NCI-H748 (cell line): ENCODE data around the gene CFLAR.
"Not testable (repeated sequence)": the region's sequence is repeated elsewhere in the genome, so short reads cannot be mapped to it uniquely, and the experiment has no call there.

ENCODE experiments used
- DNase-seq: peaks from one replicate; lab custom pipeline; 2025; ENCODE audit not compliant: unreplicated experiment; lab: John Stamatoyannopoulos, UW

CFLAR gene

DNA sequence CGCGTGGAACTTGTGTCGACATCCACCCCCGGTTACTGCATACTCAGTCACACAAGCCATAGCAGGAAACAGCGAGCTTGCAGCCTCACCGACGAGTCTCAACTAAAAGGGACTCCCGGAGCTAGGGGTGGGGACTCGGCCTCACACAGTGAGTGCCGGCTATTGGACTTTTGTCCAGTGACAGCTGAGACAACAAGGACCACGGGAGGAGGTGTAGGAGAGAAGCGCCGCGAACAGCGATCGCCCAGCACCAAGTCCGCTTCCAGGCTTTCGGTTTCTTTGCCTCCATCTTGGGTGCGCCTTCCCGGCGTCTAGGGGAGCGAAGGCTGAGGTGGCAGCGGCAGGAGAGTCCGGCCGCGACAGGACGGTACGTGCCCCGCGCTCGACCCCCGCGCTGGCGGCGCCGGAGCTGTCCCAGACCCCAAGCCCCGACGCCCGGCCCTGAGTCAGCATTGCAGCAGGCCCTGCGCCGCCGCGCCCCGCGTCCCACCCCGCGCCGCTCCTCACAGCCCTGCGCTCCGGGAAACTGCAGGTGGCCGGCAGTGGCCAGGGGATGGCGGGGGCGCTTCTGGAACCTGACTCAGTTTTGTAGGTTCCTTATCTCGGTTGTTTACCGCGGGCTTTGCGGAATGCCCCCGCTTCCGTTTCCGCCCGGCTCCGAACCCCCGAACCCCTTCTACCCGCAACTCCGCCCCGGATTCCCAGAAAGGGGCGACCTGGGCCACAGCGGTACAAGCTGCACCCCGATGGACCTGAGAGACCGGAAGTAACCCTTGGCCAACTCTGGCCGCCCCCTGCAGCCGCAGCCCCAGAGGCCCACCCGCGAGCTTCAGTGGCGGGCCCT lies at the start of gene CFLAR:
Gene CFLAR (plus strand): TSS at position 50 of the 844 bp plus-strand sequence. CDS start 13,702 bp downstream, outside the sequence.
- peak; percentile 89 for DNase-seq

DNA sequence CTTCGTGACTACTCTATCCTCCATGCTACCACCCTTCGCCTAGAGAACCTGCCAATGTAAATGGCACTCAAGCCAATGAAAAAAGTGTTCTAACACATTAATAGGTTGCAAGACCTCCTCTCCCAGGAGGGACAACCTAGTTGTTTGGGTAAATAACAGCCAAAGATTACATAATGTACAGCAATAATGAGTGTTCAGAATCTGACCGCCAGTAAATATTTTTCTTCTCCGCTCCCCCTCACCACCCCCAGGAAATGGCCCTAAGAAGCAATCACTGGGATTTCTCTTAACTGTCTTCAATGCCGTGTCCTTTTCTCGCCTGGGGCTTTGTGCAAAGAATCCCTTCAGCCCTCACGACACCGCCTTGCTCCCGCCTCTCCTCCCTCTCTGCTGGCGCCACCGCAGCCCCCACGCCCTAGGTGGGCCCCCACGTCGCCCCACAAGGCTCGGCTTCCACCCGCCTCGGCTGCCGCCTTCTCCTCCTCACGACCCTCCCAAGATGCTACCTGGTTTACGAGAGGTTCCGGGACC lies 45.0 kb upstream of the CFLAR start:
- peak; percentile 54 for DNase-seq

DNA sequence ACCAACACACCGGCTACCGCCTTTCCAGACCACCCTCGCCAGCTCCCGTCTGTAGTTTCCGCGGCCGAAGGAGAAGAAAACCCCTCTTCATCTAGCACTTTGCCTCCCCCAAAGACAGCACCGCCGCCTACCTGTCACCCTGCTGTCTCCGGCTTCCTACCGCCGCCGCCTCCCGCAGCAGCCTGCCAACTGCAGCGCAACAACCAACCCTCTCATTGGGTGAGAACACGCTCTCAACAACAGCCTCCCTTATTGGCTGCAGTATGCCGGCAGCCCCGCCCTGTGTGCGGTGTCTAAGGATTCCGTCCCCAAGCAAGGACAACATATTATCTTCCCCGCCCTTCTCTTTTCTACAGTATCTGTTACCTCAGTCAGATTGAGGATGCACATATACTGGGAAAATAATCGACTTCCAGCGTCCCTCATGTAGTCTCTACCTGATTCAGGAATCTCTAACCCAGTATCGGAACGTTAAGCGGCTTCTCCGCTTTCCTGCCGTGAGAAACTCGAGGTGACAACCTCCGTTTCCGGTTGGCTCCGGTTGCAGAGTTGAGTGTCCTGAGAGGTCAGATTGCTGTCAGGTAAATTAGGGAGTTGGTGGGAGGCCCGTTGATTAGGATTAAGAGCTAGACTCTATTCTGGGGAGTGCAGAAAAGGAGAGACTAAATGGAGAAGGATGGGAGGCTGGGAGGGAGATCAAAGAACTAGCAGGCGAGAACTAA lies 44.3 kb upstream of the CFLAR start, which contains the start of the genes HYCC2 and NDUFB3:
Gene HYCC2 (minus strand): TSS at position 193 of the 722 bp plus-strand sequence. CDS start 47,662 bp downstream, outside the sequence.
Gene NDUFB3 (plus strand): TSS at position 523 of the 722 bp plus-strand sequence. CDS start 6,882 bp downstream, outside the sequence.
- peak; percentile 96 for DNase-seq

DNA sequence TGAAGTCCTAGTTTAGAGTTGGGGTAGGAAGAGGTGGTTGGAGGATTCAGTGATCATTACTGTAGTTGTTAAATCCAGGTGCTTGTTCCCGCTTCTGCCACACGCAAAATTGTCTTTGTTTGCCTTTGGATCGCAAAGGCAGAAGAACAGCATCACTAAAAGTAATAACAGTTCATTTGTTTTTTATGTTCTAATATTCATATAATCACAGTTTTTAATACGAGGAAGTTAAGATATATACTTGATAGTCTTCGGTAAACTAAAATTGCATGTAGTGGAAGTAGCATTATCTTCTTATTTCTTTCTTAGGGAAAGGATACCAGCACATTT lies 43.8 kb upstream of the CFLAR start:
- no peak for DNase-seq

DNA sequence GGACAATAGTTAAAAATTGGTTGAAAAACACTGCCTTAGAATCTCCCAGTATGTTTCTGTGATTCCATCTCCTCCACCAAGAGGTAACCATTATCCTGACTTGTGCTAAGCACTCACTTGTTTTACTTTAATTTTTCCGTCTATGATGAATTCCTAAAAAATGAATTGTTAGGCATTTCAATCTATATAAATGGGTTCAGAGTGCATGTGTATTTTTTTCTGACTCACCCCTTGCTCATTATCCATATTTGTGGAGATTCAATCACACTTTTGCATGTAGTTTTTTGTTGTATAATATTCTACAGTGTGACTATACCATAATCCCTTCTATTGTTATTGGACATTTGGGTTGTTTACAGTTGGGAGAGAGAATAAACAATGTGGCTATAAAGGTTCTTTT lies 42.9 kb upstream of the CFLAR start:
- no peak for DNase-seq

DNA sequence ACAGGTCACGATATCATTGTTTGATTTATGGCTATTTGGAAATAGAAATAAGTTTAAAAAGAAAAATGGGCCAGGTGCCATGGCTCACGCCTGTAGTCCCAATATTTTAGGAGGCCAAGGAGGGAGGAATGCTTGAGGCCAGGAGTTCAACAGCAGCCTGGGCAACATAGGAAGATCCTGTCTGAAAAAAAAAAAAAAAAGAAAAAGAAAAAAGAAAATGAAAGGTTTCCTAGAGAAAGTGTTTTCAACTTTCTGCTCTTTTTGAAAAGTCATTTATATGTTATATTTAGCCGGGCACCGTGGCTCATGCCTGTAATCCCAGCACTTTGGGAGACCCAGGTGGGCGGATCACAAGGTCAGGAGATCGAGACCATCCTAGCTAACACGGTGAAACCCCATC lies 41.0 kb upstream of the CFLAR start:
- DNase-seq: no peak

DNA sequence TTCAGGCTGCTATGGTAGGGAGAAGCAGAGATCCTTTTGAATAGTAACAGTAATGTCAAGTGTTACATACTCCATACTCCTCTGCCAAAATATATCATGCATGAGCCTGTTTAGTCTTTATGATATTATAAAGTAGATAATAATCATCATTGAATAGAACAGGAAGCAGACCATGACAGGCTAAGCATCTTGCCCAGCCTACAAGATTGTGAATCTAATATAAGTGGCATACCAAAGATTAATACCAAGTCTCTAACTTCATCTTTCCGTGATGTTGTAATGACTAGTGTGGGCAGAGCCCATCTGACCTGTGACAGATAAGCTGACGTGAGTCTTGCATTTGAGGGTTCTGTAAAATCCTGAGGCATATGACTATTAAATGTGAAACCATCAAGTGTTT lies 31.1 kb upstream of the CFLAR start:
- DNase-seq: no peak

DNA sequence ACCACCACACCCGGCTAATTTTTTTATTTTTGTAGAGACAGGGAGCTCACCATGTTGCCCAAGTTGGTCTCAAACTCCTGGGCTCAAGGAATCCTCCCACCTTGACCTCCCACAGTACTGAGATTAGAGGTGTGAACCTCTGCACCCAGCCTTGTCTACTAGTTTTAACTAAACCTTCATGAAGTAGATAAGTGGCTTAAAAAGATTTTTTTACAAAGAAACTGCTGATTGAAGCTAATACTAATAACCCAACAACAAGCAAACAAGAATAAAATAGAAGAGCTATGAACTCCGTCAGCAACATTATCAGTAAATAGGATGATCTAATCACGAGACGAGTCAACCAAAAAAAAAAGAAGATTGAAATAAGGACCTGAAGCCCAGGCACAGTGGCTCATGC lies 25.4 kb upstream of the CFLAR start:
- no peak for DNase-seq

DNA sequence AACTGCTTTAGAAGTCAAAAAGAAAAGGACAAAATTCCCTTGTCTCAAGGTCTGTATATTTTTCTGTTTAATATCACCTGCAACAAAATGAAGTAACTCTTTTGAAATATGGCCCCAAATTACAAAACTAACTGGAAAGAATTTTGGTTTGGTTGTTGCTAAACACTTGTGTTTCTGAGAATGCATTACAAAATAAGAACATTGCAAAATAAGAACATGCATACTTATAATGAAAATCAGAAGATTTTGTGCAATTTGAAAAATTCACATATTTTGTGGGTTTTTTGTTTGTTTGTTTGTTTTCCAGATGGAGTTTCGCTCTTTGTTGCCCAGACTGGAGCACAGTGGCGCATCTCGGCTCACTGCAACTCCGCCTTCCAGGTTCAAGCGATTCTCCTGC lies 22.4 kb upstream of the CFLAR start:
- DNase-seq: no peak

DNA sequence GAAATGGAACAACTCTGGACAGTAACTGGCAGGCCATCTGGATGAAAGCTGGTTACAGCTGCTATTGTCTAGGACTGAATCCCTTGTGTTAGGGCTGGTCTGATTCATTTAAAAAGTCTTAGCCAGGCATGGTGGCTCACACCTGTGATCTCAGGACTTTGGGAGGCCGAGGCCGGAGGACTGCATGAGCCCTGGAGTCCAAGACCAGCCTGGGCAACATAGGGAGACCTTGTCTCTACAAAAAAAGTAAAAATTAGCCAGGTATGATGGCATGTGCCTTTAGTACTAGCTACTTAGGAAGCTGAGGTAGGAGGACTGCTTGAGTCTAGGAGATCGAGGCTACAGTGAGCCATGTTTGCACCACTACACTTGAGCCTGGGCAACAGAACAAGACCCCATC lies 15.5 kb upstream of the CFLAR start:
- no peak for DNase-seq

DNA sequence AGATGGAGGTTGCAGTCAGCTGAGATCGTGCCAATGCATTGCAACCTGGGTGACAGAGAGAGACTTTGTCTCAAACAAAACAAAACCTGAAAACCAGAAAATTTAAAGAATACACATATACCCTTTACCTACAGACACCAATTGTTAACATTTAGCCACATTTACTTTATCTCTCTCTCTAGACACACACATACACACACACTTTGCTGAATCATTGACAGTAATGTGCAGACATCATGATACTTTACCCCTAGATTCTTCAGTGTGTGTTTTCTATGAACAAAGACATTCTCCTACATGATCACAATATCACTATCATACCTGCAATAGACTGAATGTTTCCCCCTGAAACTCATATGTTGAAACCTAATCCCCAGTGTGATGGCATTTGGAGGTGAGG lies 10.2 kb upstream of the CFLAR start:
- DNase-seq: no peak

DNA sequence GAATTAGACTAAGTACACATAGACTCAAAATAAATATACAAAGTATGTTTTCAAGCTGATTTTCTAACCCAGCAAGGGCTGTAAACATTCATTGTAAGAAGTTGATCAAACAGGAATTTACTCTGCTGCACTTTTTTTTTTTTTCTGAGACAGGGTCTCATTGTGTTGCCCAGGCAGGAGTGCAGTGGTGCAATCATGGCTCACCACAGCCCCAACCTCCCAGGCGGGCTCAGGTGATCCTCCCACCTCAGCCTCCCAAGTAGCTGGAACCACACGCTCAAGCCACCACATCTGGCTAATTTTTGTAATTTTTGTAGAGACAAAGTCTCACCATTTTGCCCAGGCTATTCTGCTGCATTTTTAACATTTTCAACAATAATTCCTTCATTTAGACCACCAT lies 8.3 kb upstream of the CFLAR start:
- DNase-seq: no peak

DNA sequence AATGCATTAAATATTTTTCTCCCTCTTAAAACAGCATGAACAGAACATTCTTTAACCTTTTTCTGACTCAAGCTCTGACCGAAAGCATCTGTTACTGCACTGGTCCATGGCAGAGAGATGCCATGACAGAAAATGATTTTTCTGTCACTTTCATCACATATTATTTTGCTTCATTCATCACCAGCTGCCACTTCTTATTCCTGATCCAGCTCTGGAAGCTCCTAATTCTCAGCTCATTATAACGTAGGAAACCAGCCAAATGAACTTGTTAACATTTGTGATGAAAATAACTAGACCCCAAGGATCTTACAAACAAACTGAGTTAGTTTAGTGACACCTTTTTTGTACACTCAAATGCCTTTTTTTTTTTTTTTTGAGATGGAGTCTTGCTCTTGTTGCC lies 7.6 kb upstream of the CFLAR start:
- DNase-seq: no peak

DNA sequence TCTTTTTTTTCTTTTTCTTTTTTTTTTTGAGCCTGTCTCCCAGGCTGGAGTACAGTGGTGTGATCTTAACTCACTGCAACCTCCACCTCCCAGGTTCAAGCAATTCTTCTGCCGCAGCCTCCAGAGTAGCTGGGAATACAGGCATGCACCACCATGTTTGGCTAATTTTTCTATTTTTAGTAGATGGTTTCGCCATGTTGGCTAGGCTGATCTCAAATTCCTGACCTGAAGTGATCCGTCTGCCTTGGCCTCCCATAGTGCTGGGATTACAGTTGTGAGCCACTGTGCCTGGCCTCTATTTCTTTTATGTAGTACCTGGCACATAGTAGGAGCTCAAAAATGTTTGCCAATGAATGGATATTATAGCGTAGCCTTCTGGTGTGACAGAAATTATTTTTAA lies 6.8 kb upstream of the CFLAR start:
- DNase-seq: no peak

DNA sequence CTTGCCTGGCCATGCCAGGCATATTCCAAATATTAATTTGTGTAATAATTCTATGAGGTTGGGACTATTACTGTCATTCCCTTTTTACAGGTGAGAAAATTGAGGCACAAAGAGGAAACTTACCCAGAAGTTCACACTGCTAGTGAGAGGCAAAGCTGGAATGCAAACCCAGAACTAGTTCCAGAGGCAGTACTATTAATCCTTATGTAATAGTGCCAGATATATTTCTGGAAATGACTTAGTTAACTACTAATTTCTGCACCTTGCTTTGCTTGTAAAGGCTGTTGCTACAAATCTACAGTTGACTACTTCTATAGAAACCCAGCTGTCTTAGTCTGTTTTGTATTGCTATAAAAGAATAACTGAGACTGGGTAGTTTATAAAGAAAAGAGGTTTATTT lies 5.3 kb upstream of the CFLAR start:
- DNase-seq: no peak

DNA sequence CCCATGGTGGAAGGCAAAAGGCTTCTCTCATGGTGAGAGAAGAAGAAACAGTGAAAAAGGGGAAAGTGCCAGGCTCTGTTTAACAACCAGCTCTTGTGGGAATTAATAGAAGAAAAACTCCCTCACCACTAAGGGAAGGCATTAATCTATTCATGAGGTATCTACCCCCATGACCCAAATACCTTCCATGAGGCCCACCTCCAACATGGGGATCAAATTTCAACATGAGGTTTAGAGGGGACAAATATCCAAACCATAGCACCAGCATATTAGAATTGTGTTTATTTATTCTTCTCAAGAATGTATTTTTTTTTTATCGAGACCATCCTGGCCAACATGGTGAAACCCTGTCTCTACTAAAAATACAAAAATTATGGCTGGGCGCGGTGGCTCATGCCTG lies 4.9 kb upstream of the CFLAR start:
- DNase-seq: no peak

DNA sequence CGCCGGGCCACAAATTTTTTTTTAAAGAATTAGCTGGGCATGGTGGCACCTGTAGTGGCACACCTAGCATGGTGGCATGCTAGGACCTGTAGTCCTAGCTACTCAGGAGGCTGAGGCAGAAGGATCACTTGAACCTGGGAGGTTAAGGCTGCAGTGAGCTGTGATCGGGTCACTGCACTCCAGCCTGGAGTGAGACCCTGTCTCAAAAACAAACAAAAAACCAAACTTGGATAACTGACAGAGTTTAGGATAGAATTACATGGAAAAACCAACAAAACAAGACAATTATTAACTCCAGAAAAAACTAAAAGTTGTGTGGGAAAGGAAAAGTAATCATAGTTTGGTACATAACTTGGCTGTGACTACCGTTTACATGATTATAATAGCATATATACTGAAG lies 1.6 kb upstream of the CFLAR start:
- no peak for DNase-seq

DNA sequence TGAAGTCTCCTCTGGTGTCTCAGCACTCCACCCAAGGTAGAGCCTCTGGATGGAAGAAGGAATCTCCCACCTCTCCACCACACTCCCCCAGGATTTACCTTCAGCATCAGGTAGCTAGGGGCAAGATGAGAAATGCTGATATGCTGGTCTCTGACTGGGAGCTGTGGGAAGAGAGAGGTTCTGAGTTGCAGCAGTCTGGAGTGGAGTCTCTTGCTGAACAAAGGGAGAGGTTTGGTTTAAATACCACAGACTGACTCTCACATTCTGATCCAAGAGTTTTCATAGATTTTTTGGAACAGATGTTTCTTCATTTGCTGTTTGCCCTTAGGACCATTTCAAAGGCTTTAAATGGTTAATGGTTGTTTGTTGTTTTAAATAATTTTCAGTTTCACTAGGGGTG lies 1.1 kb upstream of the CFLAR start:
- no peak for DNase-seq

DNA sequence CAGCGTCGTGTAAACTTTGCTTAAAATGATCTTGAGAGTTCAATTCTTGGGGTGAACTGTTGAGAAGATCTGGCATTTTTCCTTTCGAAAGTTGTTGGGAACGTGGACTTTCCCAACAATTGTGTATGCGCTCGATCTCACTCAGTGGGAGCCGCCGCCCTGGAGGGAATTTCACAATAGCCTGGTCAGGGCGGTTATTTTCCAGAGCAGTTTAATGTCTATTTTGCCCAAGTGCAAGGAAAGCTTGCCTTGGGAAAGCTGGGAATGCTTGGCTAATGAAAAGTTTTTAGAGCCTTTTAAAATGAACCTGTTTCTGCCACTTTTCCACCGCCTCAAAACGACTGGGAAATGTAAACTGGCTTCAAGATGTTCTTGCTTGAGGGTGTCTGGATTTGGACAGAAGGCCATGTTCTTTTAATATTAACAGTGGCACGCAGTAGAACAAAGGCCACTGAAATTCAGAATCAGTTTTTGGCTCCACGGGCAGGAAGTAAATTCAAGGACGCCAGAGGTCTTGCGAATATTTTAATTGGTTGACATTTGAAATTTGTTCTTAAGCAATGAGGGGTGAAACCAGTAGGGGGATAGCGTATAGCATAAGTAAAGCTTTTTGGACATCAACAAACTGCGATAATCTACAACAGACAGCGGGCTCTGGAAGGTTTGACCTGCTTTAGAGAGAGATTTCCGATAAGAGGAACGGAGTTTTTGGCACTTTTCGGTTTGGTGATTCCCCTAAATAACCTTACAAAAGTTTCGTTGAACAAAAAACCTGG lies 1.2 kb downstream of the CFLAR start:
- DNase-seq: peak; percentile 71

DNA sequence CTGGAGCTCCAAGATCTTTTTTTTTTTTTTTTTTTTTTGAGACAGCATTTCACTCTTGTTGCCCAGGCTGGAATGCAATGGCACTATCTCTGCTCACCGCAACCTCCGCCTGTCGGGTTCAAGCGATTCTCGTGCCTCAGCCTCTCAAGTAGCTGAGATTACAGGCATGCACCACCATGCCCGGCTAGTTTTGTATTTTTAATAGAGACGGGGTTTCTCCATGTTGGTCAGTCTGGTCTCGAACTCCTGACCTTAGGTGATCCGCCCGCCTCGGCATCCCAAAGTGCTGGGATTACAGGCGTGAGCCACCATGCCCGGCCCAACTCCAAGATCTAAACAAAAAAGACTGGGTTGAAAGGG lies 1.8 kb downstream of the CFLAR start:
- not testable (repeated sequence) for DNase-seq
